Measurements from ENCODE around the gene ACTR1B. TPM values are rescaled to one million over a fixed set of nuclear protein-coding genes. Genes with fewer than 3 reads are reported as not detected.
A peak's percentile ranks its signal among the peaks of the same experiment; 100 is the strongest.
"Not testable (repeated sequence)": the region's sequence is repeated elsewhere in the genome, so short reads cannot be mapped to it uniquely, and the experiment has no call there.

ACTR1B gene
- total and polyA plus RNA-seq, 8 donors, result 46.8 to 90.0 (median 50.2) TPM

DNA sequence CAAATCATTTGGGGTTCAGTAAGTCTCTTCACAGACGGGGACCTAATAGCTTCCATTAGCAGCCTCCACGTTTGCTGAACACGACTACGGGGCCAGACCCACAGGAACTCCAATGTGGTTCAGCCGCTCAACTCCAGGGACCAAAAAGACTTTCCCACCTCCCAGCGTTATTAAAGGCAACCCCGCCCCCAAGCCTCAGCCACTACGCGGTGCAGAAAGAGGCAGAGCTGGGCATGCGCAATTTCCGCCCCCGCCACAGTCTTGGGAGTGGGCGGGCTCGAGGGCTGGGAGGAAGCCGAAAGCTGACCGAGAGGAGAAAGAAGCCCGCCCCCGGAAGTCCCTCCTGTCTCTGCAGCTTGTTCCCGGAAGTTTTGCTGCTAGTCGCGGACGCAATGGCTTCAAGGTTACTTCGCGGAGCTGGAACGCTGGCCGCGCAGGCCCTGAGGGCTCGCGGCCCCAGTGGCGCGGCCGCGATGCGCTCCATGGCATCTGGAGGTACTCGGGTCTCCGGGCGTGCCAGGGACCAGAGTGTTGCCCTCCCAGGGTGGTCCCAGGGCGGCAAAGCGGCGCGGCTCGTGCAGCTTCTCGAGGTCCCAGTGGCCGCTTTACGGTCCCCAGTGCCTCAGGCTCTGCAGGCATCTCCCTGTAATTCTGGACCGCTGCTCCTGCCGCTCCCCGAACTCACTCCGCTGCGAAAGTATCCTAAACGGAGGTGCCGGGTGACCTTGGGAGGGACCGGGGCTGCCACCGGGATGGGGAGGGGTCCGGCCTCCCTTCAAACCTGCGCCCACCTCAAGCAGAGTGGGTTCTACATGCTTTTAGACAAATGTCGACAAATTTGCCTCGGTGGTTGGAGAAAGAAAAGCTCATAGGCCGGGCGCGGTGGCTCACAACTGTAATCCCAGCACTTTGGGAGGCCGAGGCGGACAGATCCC is 17.9 kb downstream of the ACTR1B start, which contains the start of gene COX5B:
Gene COX5B (plus strand): TSS at position 368 of the 935 bp plus-strand sequence. CDS start 25 bp downstream, at position 393.
- DNase-seq, result peak; percentile 97 to 99 (median 99)

DNA sequence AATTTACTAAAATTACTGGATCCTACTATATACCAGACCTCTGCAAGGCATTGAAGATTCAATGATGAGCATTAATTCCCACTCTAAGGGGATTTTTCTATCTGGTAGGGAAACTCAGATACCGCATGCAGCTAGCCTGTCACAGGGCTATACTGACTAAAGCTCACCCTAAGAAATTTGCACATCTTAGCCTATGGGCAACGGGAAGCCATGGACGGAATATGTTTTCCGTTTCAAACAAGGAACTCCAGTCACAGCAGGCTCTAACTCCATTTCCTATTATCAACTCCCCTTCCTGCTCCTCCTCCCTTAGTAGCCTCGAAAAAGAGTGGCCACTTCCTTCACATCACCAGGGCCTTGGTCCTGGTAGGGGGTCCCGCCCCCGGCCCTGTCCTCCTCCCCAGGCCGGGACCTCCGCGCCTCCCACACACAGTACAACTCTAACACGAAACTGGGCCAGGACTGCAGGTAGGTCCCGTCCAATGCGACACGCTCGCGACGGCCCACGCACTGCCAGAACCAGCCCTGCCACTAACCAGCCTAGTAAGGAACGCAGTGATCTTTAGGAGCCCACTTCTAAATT is 18.6 kb downstream of the ACTR1B start:
- H3K27me3 ChIP-seq, result peaks cover 0 to 4% (median 0%) of the 10 kb centered on the region in 4 donors
- TF ChIP-seq, protein P1, sequence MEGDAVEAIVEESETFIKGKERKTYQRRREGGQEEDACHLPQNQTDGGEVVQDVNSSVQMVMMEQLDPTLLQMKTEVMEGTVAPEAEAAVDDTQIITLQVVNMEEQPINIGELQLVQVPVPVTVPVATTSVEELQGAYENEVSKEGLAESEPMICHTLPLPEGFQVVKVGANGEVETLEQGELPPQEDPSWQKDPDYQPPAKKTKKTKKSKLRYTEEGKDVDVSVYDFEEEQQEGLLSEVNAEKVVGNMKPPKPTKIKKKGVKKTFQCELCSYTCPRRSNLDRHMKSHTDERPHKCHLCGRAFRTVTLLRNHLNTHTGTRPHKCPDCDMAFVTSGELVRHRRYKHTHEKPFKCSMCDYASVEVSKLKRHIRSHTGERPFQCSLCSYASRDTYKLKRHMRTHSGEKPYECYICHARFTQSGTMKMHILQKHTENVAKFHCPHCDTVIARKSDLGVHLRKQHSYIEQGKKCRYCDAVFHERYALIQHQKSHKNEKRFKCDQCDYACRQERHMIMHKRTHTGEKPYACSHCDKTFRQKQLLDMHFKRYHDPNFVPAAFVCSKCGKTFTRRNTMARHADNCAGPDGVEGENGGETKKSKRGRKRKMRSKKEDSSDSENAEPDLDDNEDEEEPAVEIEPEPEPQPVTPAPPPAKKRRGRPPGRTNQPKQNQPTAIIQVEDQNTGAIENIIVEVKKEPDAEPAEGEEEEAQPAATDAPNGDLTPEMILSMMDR (IDR thresholded peaks at IDR 0.05), result no peak
- WGBS, 2 donors, result 9 to 12% methylated on average over 19 of the region's 19 CpGs
- peaks cover 0 to 20% (median 14%) of the 10 kb centered on the region in 3 donors for H3K36me3 ChIP-seq
- no peaks in the 10 kb centered on the region for H3K9me3 ChIP-seq
- peak in 4 of 6 donors; percentile 39 to 77 (median 67) for DNase-seq
- FAIRE-seq, result no peak
- ATAC-seq, result peak; percentile 43 to 63 (median 54)
- H3K4me1 ChIP-seq, result peaks cover 0 to 17% (median 5%) of the 10 kb centered on the region in 3 donors
- H3K4me3 ChIP-seq, result peak overlapping the region; percentile 85 to 99 (median 93)
- H3K27ac ChIP-seq, result peak overlapping the region; percentile 91 to 98 (median 98)
- intact Hi-C loops (cut with DNase I), result no loop called here

More for the DNA sequence above, 17.9 kb downstream of the ACTR1B start, which contains the start of gene COX5B:
- Histone ChIP-seq H3K27ac (peak within 1 kb of the TSS; percentile 91 to 98 (median 98)), H3K4me3 (peak within 1 kb of the TSS; percentile 85 to 99 (median 93)), H3K27me3 (peaks cover 0 to 4% (median 0%) of the 10 kb centered on the region in 4 donors), H3K4me1 (peaks cover 0 to 17% (median 5%) of the 10 kb centered on the region in 3 donors), H3K36me3 (peaks cover 0 to 20% (median 14%) of the 10 kb centered on the region in 3 donors), H3K9me3 (no peaks in the 10 kb centered on the region)
- ATAC-seq (peak; percentile 98 to 99 (median 98)), FAIRE-seq (no peak)
- intact Hi-C loops (cut with DNase I), result no loop called here
- TF ChIP-seq, protein P1 (IDR thresholded peaks at IDR 0.05), result no peak
- WGBS, 2 donors, result 1% methylated on average over 61 to 63 of the region's 63 CpGs

DNA sequence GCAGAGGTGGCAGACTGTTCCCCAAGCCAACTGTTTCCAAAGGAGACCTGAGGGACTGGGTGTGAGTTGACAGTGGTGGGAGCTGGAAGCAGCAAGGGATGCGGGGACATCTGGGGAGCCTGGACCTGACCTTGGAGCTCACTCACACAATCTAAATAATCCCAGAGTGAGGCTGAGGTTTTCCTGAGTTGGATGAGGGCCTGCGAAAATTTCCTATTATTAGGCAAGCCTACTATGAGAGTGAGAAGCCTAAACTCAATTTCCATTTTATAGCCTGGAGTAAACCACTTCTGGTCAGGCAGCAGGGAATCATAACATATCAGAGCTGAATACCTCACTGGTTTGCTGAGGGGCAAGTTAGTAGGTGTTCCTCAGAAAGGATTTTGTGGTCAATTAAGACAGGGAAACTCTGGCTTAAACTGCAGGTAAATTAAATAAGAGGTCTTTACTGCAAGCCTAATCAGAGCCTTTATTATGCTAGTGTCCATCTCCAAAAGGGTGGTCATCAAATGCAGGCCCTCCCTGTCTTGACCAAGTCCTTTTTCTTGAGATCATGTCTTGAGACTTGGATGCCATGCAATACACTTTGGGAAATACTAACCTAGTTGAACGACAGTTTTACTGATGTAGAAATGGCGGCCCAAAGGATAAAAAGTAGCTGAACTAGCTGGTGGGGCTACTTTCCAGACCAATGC is 19.7 kb downstream of the ACTR1B start:
- no peak for FAIRE-seq

DNA sequence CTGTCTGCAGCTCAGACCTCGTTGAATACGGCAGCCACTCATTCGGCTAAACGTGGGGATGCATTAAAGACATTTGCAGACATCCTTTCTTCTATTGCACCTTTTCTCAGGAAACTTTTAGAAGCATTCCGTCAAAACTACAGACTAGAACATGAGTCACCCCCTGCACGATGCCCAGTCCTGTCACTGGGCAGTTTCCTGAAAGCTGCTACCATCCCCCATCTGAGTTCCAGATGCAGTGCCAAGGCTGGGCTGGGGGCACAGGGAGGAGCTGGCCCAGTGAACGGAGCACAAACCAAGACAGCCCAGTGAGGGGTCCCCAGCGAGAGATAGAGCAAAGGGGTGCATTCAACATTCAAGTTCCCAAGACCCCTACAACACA is 37.8 kb downstream of the ACTR1B start:
- H3K9me3 ChIP-seq; FAIRE-seq; DNase-seq; ATAC-seq; intact Hi-C loops (cut with DNase I); H3K27me3 ChIP-seq; H3K4me3 ChIP-seq; H3K4me1 ChIP-seq; H3K36me3 ChIP-seq; H3K27ac ChIP-seq: not testable (repeated sequence)
- 70 to 77% methylated on average over 8 of the region's 8 CpGs for WGBS, 2 donors

More for the DNA sequence above, 19.7 kb downstream of the ACTR1B start:
- WGBS, 2 donors, result 94 to 97% methylated on average over 4 of the region's 4 CpGs
- H3K27ac ChIP-seq, result peak overlapping the region in 1 of 4 donors; percentile 98
- intact Hi-C loops (cut with DNase I), result no loop called here
- no peak for ATAC-seq
- H3K9me3 ChIP-seq, result no peaks in the 10 kb centered on the region
- peaks cover 0 to 19% (median 14%) of the 10 kb centered on the region in 3 donors for H3K36me3 ChIP-seq
- TF ChIP-seq, protein P1 (IDR thresholded peaks at IDR 0.05), result no peak
- no peak for DNase-seq
- H3K4me1 ChIP-seq, result peaks cover 0 to 17% (median 5%) of the 10 kb centered on the region in 3 donors
- no peak overlapping the region for H3K4me3 ChIP-seq
- peaks cover 0 to 5% (median 0%) of the 10 kb centered on the region in 4 donors for H3K27me3 ChIP-seq

DNA sequence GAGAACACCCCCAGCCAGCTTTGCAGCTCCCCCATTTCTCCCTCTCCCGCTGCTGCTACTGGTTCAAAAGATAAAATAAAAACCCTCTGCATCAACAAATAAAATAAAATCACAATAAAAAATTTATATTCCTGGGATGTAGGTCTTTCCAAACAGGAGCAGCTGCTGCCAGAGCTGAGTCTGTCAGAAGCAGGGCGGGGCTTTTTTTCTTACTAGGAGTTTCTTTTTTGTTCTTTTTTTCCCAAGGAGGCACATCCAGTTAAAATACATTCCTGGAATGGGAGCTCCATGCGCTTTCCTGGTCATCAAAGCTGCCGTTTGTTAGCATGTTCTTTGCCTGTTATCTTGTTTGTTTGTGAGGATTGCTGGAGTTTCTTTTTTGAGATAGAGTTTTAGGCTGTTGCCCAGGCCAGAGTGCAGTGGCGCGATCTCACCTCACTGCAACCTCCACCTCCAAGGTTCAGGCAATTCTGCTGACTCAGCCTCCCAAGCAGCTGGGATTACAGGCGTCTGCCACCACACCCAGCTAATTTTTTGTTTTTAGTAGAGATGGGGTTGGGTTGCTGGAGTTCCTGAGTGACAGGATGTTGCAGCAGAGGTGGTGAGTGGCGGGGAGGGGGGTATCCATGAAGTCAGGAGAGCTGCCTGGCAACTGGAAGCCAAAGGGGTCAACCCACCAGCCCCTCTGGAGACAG is 38.3 kb downstream of the ACTR1B start:
- DNase-seq; ATAC-seq; H3K9me3 ChIP-seq; H3K27me3 ChIP-seq; H3K27ac ChIP-seq; H3K36me3 ChIP-seq; intact Hi-C loops (cut with DNase I); H3K4me3 ChIP-seq; H3K4me1 ChIP-seq; FAIRE-seq: not testable (repeated sequence)
- WGBS, 2 donors, result 53 to 60% methylated on average over 2 to 4 of the region's 8 CpGs

DNA sequence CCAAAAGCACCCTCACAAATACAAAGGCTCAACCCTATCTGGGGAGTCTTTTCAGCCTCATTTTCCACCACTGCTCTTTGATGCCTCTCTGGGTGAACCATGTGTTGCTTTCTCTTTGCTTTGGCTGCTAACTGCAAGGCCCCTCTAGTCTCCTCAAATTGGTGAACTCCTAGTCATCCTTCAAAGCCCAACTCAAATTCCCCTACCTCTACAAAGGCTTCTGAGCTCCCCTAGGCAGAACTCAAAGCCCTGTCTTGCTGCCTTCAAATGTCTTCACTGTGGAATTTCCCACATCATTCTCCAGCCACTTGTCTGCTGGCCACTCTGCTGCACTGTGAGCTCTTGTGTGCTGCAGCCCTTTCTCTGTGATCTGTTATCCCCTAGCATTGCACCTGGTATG is 40.9 kb downstream of the ACTR1B start:
- ATAC-seq; H3K4me1 ChIP-seq; H3K27ac ChIP-seq; intact Hi-C loops (cut with DNase I); FAIRE-seq; DNase-seq; H3K27me3 ChIP-seq; H3K4me3 ChIP-seq; H3K9me3 ChIP-seq; H3K36me3 ChIP-seq: not testable (repeated sequence)

DNA sequence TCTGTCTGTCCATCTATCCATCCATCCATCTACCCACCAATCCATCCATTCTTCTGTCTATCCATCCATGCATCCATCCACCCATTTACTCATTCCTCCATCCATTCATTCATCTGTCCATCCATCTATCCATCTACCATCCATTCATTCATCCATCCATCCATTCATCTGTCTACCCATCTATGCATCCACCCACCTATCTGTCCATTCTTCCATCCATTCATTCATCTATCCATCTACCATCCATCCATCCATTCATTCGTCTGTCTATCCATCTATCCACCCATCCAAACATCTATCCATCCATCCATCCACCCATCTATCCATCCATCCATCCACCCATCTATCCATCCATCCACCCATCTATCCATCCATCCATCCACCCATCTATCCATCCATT is 43.4 kb downstream of the ACTR1B start:
- FAIRE-seq; H3K4me1 ChIP-seq; DNase-seq; H3K9me3 ChIP-seq; intact Hi-C loops (cut with DNase I); H3K27ac ChIP-seq; ATAC-seq; H3K4me3 ChIP-seq; H3K27me3 ChIP-seq; H3K36me3 ChIP-seq: not testable (repeated sequence)
- WGBS, 2 donors, result 62 to 63% methylated on average over 1 of the region's 1 CpG
